ENCODE data around the gene ERMP1. TPM values are rescaled to one million over a fixed set of nuclear protein-coding genes. Genes with fewer than 3 reads are reported as not detected.
"Not testable (repeated sequence)": the region's sequence is repeated elsewhere in the genome, so short reads cannot be mapped to it uniquely, and the experiment has no call there.

The ERMP1 gene
- total RNA-seq, 3 donors from 2014 or later = 6.7 to 7.5 (median 6.9) TPM

DNA sequence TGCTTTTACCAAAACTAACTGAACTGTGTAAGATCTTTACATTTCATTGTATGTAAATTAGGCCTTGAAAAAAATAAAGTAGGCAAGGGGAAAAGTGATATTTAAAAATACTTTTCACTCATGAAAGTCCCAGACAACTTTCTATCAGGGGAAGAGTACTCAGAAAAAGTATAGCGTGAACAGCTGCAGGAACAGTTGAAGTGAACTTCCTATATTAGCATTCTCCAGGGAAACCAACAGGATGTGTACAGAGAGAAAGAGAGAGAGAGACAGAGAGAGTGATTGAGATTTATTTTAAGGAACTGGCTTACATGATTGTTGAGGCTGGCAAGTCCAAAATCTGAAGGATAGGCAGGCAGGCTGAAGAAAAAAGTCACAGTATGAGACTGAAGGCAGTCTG is 42.0 kb downstream of the ERMP1 start:
- H3K36me3 Mint-ChIP-seq (ENCODE audit: insufficient read depth) = peaks cover 38% of the 10 kb centered on the region
- no peak for ATAC-seq
- H3K4me1 Mint-ChIP-seq (ENCODE audit: low read depth) = peaks cover 57% of the 10 kb centered on the region
- no peak overlapping the region for H3K4me3 Mint-ChIP-seq
- no peak for DNase-seq
- H3K27me3 Mint-ChIP-seq (ENCODE audit: low read depth) = no peaks in the 10 kb centered on the region
- no peaks in the 10 kb centered on the region for H3K9me3 Mint-ChIP-seq

DNA sequence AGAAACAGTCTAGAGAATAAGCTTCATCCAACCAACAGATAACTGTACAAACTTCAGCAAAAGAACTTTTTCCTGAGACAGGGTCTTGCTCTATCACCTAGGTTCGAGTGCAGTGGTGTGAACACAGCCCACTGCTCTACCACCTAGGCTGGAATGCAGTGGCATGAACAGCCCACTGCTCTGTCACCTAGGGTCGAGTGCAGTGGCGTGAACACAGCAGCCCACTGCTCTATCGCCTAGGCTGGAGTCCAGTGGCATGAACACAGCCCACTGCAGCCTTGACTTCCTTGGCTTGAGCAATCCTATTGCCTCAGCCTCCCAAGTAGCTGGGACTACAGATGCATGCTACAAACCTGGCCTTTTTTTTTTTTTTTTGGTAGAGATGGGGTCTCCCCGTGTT is 43.4 kb downstream of the ERMP1 start:
- DNase-seq = no peak
- no peak for ATAC-seq
- Mint-ChIP-seq H3K27me3 (ENCODE audit: low read depth) (no peaks in the 10 kb centered on the region), H3K36me3 (ENCODE audit: insufficient read depth) (peaks cover 45% of the 10 kb centered on the region), H3K4me3 (no peak overlapping the region), H3K9me3 (no peaks in the 10 kb centered on the region), H3K4me1 (ENCODE audit: low read depth) (peaks cover 49% of the 10 kb centered on the region)

DNA sequence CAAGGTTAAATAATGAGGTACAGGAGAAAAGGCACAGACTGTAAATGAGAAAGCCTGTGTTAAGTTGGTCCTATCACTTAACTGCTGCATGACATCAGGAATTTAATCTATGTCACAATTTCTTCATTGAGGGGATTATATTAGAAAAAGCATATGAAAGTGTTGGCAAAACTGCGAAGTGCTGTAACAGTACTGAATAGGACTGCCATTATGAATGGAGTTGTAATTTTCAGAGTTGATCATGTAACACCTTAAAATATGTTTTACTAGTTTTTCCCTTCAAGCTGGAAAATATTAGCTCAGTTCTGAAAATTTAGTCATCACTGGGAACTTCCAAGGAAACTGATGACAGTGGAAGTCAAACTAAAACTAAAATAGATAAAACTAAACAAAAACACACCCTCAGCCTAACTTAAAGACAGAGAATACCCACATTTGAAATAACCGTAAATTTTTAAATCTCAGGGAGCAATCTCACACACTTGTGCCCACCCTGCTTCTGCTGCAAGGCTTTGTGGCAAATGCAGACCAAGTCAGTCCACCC is 45.1 kb downstream of the ERMP1 start:
- Mint-ChIP-seq H3K9me3 (peaks cover 4% of the 10 kb centered on the region), H3K4me1 (ENCODE audit: low read depth) (peaks cover 34% of the 10 kb centered on the region), H3K27me3 (ENCODE audit: low read depth) (no peaks in the 10 kb centered on the region), H3K36me3 (ENCODE audit: insufficient read depth) (peaks cover 53% of the 10 kb centered on the region), H3K4me3 (no peak overlapping the region)
- DNase-seq = no peak
- peak in 1 of 2 donors; percentile 41 for ATAC-seq

DNA sequence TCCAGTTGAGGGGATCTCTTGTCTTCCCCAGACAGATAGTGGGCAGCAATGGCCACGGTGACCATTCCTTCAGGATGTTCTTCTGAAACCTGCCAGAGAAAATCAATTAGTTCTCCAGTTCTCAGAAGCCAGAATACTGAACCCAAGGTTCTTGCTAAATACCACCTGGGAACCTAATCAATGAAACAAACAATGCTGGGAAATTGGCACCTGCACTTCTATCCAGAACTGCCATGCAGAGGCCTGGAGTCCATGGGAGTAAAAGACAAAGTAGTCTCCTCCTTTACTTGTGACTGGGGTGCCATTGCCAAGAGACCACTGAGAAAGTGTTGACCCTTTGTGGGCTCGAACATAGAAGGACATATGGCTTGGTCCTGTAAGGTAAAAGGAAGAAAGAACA is 45.7 kb downstream of the ERMP1 start:
- Mint-ChIP-seq H3K4me1 (ENCODE audit: low read depth) (peaks cover 33% of the 10 kb centered on the region), H3K36me3 (ENCODE audit: insufficient read depth) (peaks cover 59% of the 10 kb centered on the region), H3K9me3 (peaks cover 8% of the 10 kb centered on the region), H3K27me3 (ENCODE audit: low read depth) (no peaks in the 10 kb centered on the region), H3K4me3 (no peak overlapping the region)
- no peak for ATAC-seq
- DNase-seq = no peak

DNA sequence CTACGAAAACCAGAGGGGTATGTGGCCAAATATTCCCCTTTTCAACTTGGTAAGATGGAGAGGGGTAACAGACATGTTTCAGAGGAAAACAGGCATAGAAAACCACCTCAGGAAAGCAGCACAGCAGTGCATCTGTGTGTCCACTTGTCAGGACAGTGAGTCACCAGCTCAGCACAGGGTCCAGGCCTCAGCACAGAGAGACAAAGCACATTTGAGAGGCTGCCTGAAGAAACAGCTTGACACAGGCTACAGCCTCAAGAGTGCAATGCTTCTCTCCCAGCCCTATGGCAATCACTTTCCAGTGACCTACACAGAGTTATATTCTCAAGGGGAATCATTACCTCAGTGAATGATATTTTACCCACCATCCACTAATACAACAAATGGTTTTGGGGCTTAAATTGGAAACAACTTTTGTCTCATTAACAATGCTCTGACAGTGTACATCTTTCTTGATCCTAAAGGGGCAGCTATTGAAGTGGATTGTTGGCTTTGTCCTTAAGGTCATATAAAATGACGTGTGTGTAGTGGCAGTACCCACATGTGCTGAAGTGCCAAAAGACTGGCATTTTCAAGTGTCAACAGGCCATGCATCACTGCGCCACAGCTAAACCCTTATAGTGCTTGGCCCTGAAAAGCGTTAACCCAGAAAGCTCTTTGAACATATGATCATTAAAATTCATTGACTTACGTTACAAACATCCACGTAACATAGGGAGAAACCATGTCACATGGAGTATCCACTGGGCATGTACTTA is 46.4 kb downstream of the ERMP1 start:
- peaks cover 59% of the 10 kb centered on the region for H3K36me3 Mint-ChIP-seq (ENCODE audit: insufficient read depth)
- DNase-seq = no peak
- H3K4me1 Mint-ChIP-seq (ENCODE audit: low read depth) = peaks cover 27% of the 10 kb centered on the region
- no peak for ATAC-seq
- no peaks in the 10 kb centered on the region for H3K27me3 Mint-ChIP-seq (ENCODE audit: low read depth)
- peaks cover 8% of the 10 kb centered on the region for H3K9me3 Mint-ChIP-seq
- no peak overlapping the region for H3K4me3 Mint-ChIP-seq

DNA sequence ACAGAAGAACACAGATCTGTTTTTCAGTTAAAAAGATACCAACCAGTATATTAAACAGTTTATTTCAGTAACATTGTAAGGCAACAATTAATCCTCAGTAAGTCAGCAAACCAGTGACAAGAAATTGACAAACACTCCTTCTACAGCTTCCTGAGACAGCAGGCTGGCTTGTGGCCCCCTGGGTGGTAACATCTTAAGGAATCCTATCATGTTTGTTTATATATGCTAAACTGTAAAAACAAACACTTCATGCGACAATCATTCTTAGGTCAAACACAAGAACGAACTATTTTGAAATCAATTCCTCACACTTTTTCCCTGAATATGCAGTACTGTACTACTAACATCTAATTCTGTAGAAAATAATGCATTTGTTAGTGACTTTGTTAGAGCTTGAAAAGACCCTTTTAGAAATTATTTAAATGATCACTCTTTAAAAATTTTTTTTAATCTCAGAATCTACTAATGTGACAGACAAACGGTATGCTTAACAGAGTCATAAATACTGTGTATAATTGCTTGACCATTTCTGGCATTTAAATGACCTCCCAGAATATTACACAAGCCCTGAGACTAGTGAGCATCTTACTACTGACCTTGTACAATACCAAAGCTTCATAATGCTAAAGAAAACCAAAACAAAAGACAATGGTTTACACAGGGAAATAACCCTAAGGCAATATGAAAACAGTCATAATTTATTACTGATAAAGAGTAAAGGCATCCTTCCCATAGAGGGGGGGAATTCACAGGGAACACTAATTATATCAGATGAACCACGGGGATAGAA is 48.2 kb downstream of the ERMP1 start:
- no peak overlapping the region for H3K4me3 Mint-ChIP-seq
- H3K9me3 Mint-ChIP-seq = peaks cover 13% of the 10 kb centered on the region
- peaks cover 16% of the 10 kb centered on the region for H3K4me1 Mint-ChIP-seq (ENCODE audit: low read depth)
- H3K36me3 Mint-ChIP-seq (ENCODE audit: insufficient read depth) = peaks cover 64% of the 10 kb centered on the region
- no peaks in the 10 kb centered on the region for H3K27me3 Mint-ChIP-seq (ENCODE audit: low read depth)
- ATAC-seq = no peak
- no peak for DNase-seq

DNA sequence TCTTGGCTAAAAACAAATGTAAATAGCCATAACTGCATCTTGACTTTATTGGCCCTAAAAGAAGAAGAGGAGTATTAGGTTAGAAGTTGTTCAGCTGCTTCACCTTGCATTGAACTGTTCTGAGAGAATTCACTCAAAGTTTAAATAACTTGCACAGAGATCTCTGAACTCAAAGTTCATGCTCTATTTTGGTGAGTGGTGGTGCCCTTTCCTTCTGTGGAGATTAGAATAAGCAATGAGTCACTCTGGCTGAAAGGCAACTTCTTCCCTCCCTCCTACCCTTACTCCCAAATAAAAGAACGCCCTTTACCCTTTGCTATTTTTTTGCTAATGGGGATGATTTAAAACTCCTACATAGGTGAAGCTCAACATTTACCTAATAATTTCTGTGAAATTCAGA is 48.9 kb downstream of the ERMP1 start:
- DNase-seq (no peak), ATAC-seq (no peak)
- no peaks in the 10 kb centered on the region for H3K27me3 Mint-ChIP-seq (ENCODE audit: low read depth)
- H3K36me3 Mint-ChIP-seq (ENCODE audit: insufficient read depth) = peaks cover 68% of the 10 kb centered on the region
- peaks cover 16% of the 10 kb centered on the region for H3K4me1 Mint-ChIP-seq (ENCODE audit: low read depth)
- peaks cover 13% of the 10 kb centered on the region for H3K9me3 Mint-ChIP-seq
- H3K4me3 Mint-ChIP-seq = no peak overlapping the region

DNA sequence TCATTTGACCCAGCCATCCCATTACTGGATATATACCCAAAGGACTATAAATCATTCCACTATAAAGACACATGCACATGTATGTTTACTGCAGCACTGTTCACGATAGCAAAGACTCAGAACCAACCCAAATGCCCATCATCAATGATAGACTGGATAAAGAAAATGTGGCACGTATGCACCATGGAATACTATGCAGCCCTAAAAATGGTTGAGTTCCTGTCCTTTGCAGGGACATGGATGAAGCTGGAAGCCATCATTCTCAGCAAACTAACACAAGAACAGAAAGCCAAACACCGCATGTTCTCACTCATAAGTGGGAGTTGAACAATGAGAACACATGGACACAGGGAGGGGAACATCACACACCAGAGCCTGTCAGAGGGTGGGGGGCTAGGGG is 49.5 kb downstream of the ERMP1 start:
- DNase-seq; H3K4me3 Mint-ChIP-seq; ATAC-seq; H3K27me3 Mint-ChIP-seq (ENCODE audit: low read depth): not testable (repeated sequence)
- Mint-ChIP-seq H3K4me1 (ENCODE audit: low read depth) (peaks cover 14% of the 10 kb centered on the region), H3K36me3 (ENCODE audit: insufficient read depth) (peaks cover 70% of the 10 kb centered on the region), H3K9me3 (peaks cover 14% of the 10 kb centered on the region)

DNA sequence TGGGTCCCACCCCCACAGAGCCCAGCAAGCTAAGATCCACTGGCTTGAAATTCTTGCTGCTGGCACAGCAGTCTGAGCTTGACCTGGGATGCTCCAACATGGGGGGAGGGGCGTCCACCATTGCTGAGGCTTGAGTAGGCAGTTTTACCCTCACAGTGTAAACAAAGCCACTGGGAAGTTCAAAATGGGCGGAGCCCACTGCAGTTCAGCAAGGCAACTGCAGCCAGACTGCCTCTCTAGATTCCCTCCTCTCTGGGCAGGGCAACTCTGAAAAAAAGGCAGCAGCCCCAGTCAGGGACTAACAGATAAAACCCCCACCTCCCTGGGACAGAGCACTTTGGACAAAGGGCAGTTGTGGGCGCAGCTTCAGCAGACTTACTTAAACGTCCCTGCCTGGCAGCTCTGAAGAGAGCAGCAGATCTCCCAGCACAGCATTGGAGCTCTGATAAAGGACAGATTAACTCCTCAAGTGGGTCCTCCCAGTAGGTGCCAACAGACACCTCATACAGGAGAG is 53.2 kb downstream of the ERMP1 start:
- H3K4me3 Mint-ChIP-seq; H3K27me3 Mint-ChIP-seq (ENCODE audit: low read depth); DNase-seq; H3K4me1 Mint-ChIP-seq (ENCODE audit: low read depth); ATAC-seq: not testable (repeated sequence)
- H3K36me3 Mint-ChIP-seq (ENCODE audit: insufficient read depth) = peaks cover 62% of the 10 kb centered on the region
- peaks cover 18% of the 10 kb centered on the region for H3K9me3 Mint-ChIP-seq

DNA sequence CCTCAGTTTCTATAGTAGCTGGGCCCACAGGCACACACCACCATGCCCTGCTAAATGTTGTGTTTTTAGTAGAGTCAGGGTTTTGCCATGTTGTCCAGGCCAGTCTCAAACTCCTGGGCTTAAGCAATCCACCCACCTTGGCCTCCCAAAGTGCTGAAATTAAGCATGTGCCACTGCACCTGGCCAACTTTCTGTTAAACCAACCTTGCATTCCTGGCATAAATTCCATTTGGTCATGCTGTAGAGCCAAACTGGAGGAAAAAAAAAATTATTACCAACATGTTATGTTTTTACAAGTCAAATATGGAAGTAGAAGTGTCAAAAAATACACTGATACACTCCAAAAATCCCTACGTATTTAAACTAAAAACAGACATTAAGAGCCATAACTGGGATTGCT is 54.1 kb downstream of the ERMP1 start:
- Mint-ChIP-seq H3K36me3 (ENCODE audit: insufficient read depth) (peaks cover 69% of the 10 kb centered on the region), H3K27me3 (ENCODE audit: low read depth) (no peaks in the 10 kb centered on the region), H3K9me3 (peaks cover 18% of the 10 kb centered on the region), H3K4me1 (ENCODE audit: low read depth) (peaks cover 1% of the 10 kb centered on the region), H3K4me3 (no peak overlapping the region)
- ATAC-seq = no peak
- DNase-seq = no peak

DNA sequence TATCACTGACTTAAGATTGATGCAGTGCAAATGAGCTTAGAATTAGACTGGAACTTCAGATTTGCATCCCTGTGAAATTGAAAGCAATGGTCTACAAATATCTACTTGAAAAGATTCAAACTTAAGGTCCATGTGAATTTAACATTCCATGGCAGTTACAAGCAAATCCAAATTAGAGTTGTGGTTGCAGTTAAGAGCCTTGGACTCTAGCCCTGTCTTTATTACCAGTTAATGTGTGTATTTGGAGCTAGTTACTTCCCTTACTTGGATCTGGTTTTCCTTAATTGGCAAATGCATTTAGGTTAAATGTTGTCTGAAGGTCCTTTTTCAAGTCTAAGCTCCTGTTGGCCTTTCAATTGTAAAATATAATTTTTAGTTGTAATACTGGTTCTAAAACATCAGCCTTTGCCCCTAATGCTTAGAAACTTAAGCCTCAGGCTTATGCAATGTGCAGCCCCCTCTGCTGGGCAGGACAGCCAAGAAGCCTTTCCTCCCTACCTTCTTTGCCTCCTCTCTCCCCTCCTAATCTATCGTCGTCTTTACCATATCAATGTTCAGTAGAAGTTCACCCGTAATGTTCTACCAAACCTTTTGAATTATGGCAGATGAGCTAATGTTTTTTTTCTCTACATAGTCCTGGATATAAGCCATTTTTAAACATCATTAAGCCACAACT is 59.5 kb downstream of the ERMP1 start:
- ATAC-seq = no peak

DNA sequence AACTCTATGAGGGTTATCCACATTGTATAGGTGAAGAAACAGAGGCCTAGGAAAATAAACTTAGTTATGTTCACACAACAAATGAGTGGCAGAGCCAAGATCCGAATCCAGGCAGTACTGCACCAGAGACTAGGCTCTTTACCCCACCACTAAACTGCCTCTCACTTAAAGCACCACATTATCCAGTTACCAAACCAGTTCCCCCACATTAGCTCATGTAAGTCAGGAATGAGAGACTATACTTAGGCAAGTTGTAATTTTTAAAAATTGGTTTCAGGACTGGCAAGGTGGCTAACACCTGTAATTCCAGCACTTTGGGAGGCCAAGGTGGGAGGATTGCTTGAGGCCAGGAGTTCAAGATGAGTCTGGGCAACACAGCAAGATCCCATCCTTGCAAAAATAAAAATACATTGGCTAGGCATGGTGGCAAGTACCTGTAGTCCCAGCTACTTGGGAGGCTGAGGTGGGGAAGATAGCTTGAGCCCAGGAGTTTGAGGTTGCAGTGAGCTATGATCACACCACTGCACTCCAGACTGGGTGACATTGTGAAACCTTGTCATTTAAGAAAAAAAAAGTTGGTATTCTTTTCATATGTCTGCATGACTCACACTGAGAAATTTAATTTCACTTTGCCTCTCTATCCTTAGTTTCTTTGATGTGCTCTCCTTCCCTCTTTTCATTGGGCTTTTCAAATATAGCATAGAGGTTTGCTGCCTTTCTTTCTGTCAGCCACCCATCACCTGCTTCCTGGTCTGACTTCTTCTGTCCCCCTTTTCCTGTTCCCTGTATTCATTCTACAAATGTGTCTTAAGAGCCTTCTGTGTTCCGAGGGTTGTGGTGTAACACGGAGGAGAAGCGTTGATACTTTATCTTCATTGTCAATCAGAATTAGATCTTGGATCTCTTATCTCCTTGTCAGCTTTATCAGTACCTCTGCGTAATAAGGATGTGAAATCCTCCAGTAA is 64.7 kb downstream of the ERMP1 start:
- no peaks in the 10 kb centered on the region for H3K9me3 Mint-ChIP-seq
- DNase-seq (no peak), ATAC-seq (peak; percentile 91 to 94)
- peaks cover 8% of the 10 kb centered on the region for H3K4me1 Mint-ChIP-seq (ENCODE audit: low read depth)
- peaks cover 53% of the 10 kb centered on the region for H3K36me3 Mint-ChIP-seq (ENCODE audit: insufficient read depth)
- no peaks in the 10 kb centered on the region for H3K27me3 Mint-ChIP-seq (ENCODE audit: low read depth)
- no peak overlapping the region for H3K4me3 Mint-ChIP-seq

More for the DNA sequence above, 59.5 kb downstream of the ERMP1 start:
- peaks cover 4% of the 10 kb centered on the region for H3K9me3 Mint-ChIP-seq
- peaks cover 3% of the 10 kb centered on the region for H3K4me1 Mint-ChIP-seq (ENCODE audit: low read depth)
- no peak overlapping the region for H3K4me3 Mint-ChIP-seq
- no peak for DNase-seq
- H3K27me3 Mint-ChIP-seq (ENCODE audit: low read depth) = no peaks in the 10 kb centered on the region
- H3K36me3 Mint-ChIP-seq (ENCODE audit: insufficient read depth) = peaks cover 48% of the 10 kb centered on the region

DNA sequence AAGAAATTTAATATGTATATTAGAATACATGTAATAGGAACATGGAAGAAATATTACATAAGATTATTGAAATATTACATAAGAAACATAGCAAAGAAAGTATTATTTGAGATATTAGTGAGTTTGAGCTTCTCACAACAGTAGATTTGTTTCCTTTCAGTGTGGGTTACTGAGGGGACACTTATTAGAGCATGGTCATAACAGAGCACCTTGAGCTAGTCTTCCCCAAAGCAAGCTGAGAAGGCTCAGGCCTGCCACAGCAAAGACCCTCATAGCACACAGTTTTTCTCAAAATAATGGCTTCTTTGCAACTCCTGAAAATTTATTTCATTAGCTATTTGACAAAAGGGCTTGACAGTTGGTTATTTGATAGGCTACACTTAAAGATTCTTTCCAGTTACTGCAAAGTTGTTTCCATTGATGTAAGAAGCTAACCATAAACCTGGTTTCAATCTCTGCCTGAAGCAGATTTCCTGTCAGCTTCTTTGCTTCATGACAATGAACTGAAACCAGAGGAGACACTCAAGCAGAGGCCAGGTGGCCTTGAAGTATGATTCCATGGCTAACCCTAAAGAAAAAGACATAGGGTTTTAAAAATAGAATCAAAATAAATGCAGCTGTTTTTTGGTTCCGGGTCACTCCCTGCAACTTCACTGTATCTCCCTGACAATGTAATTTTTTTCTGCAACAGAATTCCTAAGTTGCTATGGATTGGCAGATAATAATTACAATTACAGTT is 68.6 kb downstream of the ERMP1 start:
- no peak for DNase-seq
- Mint-ChIP-seq H3K4me3 (no peak overlapping the region), H3K9me3 (no peaks in the 10 kb centered on the region), H3K36me3 (ENCODE audit: insufficient read depth) (peaks cover 55% of the 10 kb centered on the region), H3K4me1 (ENCODE audit: low read depth) (peaks cover 14% of the 10 kb centered on the region), H3K27me3 (ENCODE audit: low read depth) (no peaks in the 10 kb centered on the region)
- ATAC-seq = peak in 1 of 2 donors; percentile 14

All from activated T-cell treated with anti-CD3 and anti-CD28 coated beads, Interleukin-2, amount 50 U/mL, for 4 hours (primary cell).